Activated naive CD4-positive, alpha-beta T cell treated with anti-CD3 and anti-CD28 coated beads for 36 hours (primary cell): ENCODE data around the gene ALPP. TPM values are rescaled to one million over a fixed set of nuclear protein-coding genes. Genes with fewer than 3 reads are reported as not detected.
A peak's percentile ranks its signal among the peaks of the same experiment; 100 is the strongest.
"Not testable (repeated sequence)": the region's sequence is repeated elsewhere in the genome, so short reads cannot be mapped to it uniquely, and the experiment has no call there.

ENCODE experiments used
- CTCF ChIA-PET: fragments of 350-600 bp; sonication (Branson Sonifier 250); formaldehyde crosslinking; loops from one replicate; lab custom pipeline; 2021; ENCODE audit warnings: antibody characterized with exemption; lab: Charles Lee
- DNase-seq: peaks from one replicate; pipeline ENCODE4 v3.0.0-alpha.2; 2020
- H3K27ac Mint-ChIP-seq: one replicate; pipeline ENCODE4 v1.8.0; 2021; ENCODE audit warnings: mild to moderate bottlenecking, mixed read lengths
- H3K27me3 Mint-ChIP-seq: one replicate; pipeline ENCODE4 v1.8.0; 2021; ENCODE audit warnings: low read depth, mixed read lengths
- H3K36me3 Mint-ChIP-seq: one replicate; pipeline ENCODE4 v1.8.0; 2021; ENCODE audit warnings: low read depth, mixed read lengths
- H3K4me1 Mint-ChIP-seq: one replicate; pipeline ENCODE4 v1.8.0; 2021; ENCODE audit warnings: low read depth, mixed read lengths
- H3K4me3 Mint-ChIP-seq: one replicate; pipeline ENCODE4 v1.8.0; 2021; ENCODE audit warnings: mild to moderate bottlenecking, moderate library complexity, mixed read lengths
- H3K9me3 Mint-ChIP-seq: one replicate; pipeline ENCODE4 v1.8.0; 2021; ENCODE audit warnings: mixed read lengths
- intact Hi-C: fragments of 100-400 bp; cut with micrococcal nuclease; formaldehyde crosslinking; loops from one replicate; pipeline ENCODE4 v1.15.1; 2023
- total RNA-seq, 2 experiments: library from RNA; stranded (reverse); gene quantifications; one replicate each; pipeline ENCODE4 v1.2.3, GENCODE V29; 2021

ALPP gene
- total RNA-seq, 2 experiments from 2014 or later = not detected

DNA sequence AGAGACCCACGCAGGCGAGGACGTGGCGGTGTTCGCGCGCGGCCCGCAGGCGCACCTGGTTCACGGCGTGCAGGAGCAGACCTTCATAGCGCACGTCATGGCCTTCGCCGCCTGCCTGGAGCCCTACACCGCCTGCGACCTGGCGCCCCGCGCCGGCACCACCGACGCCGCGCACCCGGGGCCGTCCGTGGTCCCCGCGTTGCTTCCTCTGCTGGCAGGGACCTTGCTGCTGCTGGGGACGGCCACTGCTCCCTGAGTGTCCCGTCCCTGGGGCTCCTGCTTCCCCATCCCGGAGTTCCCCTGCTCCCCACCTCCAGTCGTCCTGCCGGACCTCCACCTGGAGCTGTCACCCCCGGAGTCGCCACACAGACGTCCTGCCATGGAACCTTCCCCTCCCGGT, 31.1 kb downstream of the ALPP start:
- intact Hi-C loops, DNase-seq, CTCF ChIA-PET, H3K36me3 Mint-ChIP-seq, H3K4me3 Mint-ChIP-seq, H3K9me3 Mint-ChIP-seq, H3K27ac Mint-ChIP-seq: not testable (repeated sequence)
- Mint-ChIP-seq H3K4me1 (peaks cover 13% of the 10 kb centered on the region), H3K27me3 (peaks cover 11% of the 10 kb centered on the region)

DNA sequence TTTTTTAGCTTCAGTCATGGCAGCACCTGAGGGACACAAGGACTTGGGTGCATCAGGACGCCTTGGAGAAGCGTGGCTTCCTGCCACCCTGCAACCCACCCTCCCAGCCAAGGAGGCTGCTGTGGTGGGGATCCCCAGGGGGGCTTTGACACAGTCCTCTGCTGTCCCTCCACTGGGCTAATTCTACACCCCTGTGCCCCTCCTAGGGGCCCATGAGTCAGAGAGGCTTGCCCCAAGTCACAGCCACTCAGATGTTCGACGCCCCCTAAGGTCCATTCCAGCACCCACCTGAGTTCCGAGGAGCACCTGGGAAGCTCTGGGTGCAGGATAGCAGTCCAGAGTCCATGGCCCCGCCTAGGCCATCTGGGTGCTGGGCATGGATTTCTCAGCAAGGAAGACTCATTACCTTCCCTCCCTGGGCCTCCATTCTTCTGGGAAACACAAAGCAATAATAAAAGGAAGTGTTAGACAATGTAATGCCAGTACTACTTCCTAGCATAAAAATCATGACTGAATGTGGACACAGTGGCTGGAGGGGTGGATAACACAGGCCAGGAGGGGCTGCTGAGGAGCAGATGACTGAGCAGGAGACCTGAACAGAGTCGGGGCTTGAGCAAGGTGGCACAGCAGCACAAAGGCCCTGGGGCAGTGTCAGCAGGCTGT, 31.8 kb downstream of the ALPP start:
- H3K9me3 Mint-ChIP-seq = no peaks in the 10 kb centered on the region
- H3K36me3 Mint-ChIP-seq = no peaks in the 10 kb centered on the region
- no peak for DNase-seq
- intact Hi-C loops = no loop called here
- peaks cover 13% of the 10 kb centered on the region for H3K4me1 Mint-ChIP-seq
- CTCF ChIA-PET = no interaction called here
- no peak overlapping the region for H3K4me3 Mint-ChIP-seq
- no peak overlapping the region for H3K27ac Mint-ChIP-seq
- peaks cover 11% of the 10 kb centered on the region for H3K27me3 Mint-ChIP-seq

DNA sequence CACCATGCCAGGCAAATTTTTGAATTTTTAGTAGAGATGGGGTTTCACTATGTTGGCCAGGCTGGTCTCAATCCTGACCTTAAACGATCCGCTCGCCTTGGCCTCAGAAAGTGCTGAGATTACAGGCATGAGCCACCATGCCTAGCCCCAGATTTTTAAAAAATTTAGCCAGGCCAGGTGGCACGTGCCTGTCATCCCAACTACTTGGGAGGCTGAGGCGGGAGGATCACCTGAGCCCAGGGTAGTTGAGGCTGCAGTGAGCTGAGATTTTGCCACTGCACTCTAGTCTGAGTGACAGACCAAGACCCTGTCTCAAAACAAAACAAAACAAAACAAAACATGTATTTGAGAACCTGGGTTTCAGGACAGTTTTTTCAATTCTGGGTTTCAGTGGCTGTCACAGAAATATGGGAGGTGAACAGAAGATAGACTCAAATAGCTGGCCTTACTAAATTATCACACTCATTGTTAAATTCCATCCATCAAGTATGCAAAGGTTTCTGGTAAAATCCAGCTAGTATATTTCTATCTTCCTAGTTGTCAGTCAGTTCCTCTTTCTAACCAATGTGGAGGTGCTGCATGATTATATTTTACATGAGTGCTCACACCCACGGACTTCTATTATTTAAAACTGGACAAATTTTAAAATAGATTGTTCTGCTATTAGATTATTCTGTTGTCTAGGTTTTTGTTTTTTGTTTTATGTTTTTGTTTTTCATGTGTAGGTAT, 33.5 kb downstream of the ALPP start:
- Mint-ChIP-seq H3K27me3 (peaks cover 11% of the 10 kb centered on the region), H3K36me3 (no peaks in the 10 kb centered on the region), H3K9me3 (no peaks in the 10 kb centered on the region), H3K4me1 (peaks cover 13% of the 10 kb centered on the region), H3K27ac (no peak overlapping the region), H3K4me3 (no peak overlapping the region)
- intact Hi-C loops = no loop called here
- CTCF ChIA-PET = no interaction called here
- DNase-seq = no peak

DNA sequence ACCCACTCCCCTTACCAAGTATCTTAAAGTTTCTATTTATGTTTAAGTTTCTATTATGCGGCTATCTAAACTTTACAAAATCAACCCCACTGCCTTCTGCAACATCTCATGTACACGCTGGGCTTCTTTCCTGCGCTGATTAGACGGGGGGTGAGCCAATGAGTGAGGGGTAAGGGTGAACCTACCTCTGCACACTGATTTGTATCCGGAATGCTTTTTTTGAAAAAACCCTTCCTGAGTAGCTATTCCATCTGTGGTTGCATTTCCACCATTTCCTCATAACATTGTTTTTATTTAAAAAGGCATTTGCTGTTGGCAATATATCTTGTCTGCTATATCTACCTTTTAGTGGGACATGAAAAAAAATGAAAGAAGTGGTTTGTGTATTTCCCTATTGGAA, 34.4 kb downstream of the ALPP start:
- Mint-ChIP-seq H3K9me3 (no peaks in the 10 kb centered on the region), H3K36me3 (no peaks in the 10 kb centered on the region), H3K4me3 (no peak overlapping the region), H3K4me1 (peaks cover 13% of the 10 kb centered on the region), H3K27ac (no peak overlapping the region), H3K27me3 (peaks cover 12% of the 10 kb centered on the region)
- CTCF ChIA-PET = interaction anchor here (0.6 kb wide), 1 partner anchor 61 kb away, joined by 3 read pairs; no protein-coding TSS in a partner anchor
- DNase-seq = no peak
- intact Hi-C loops = no loop called here

DNA sequence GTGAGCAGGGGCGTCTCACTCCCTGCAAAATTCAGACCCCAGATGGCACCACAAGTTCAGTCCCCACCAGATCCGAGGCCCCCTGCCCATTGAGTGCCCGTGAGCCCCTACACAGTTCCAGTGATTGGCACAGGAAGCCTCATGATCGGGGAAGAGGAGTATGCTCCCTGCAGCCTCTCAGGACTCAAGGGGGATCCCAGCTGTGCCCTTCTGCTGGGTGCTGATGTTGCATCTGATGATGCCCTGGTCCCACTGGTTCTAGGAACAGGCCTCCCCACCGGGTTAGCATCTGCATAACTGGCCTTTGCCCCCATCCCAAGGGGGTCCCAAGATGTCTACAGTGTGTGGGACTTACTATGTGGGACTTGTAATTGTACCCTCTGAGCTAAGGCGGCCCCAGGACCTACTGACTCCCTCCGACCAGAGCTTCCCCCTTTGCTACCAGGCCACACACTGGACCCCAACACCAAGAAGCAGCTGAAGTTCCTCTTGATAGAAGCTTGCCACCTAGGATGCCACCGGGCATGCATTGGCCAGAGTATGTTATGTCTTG, 36.7 kb downstream of the ALPP start:
- intact Hi-C loops = no loop called here
- DNase-seq = no peak
- Mint-ChIP-seq H3K4me3 (no peak overlapping the region), H3K9me3 (no peaks in the 10 kb centered on the region), H3K27ac (no peak overlapping the region), H3K36me3 (no peaks in the 10 kb centered on the region), H3K27me3 (peaks cover 26% of the 10 kb centered on the region), H3K4me1 (peaks cover 24% of the 10 kb centered on the region)
- CTCF ChIA-PET = interaction anchor here (0.5 kb wide), 1 partner anchor 516 kb away, joined by 3 read pairs; no protein-coding TSS in a partner anchor

DNA sequence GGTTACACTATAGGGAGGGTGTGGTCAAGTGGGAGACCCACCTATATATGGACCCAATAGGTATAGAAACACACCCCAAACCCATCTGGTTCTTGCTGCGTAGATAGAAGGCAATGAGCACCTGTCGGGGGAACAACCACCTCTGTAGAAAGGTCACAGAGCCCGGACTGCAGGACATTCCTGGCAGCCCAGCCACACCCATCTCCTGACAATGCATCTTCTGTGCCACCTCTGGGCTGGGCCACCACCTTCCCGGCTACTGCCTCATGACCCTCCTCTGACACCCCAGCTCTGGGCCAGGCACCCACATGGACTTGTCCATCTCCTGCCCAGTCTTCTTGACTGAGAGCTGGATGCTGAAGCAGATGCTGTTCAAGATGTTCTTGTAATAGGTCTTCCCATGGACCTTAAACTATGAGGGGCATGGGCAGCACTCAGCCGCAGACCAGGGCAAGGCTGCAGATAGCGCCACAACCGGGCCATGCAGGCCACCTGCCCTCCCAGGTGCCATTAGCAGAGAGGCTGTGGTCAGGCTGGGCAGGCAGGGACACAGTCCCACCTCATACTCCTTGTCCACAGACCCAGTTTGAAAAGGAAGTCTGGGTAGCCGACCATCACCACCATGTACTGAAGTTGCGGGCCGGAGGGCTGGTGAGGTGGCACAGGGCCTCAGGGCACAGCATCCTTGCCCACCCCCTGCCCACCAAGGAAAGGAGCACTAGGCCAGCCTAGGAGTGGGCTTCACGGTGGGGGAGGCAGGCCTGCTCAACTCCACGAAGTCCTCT, 37.4 kb downstream of the ALPP start:
- H3K4me3 Mint-ChIP-seq = no peak overlapping the region
- CTCF ChIA-PET = interaction anchor here (0.5 kb wide), 1 partner anchor 517 kb away, joined by 3 read pairs; no protein-coding TSS in a partner anchor
- no peak for DNase-seq
- no peak overlapping the region for H3K27ac Mint-ChIP-seq
- H3K4me1 Mint-ChIP-seq = peaks cover 28% of the 10 kb centered on the region
- no peaks in the 10 kb centered on the region for H3K36me3 Mint-ChIP-seq
- intact Hi-C loops = no loop called here
- H3K27me3 Mint-ChIP-seq = peaks cover 27% of the 10 kb centered on the region
- H3K9me3 Mint-ChIP-seq = no peaks in the 10 kb centered on the region

DNA sequence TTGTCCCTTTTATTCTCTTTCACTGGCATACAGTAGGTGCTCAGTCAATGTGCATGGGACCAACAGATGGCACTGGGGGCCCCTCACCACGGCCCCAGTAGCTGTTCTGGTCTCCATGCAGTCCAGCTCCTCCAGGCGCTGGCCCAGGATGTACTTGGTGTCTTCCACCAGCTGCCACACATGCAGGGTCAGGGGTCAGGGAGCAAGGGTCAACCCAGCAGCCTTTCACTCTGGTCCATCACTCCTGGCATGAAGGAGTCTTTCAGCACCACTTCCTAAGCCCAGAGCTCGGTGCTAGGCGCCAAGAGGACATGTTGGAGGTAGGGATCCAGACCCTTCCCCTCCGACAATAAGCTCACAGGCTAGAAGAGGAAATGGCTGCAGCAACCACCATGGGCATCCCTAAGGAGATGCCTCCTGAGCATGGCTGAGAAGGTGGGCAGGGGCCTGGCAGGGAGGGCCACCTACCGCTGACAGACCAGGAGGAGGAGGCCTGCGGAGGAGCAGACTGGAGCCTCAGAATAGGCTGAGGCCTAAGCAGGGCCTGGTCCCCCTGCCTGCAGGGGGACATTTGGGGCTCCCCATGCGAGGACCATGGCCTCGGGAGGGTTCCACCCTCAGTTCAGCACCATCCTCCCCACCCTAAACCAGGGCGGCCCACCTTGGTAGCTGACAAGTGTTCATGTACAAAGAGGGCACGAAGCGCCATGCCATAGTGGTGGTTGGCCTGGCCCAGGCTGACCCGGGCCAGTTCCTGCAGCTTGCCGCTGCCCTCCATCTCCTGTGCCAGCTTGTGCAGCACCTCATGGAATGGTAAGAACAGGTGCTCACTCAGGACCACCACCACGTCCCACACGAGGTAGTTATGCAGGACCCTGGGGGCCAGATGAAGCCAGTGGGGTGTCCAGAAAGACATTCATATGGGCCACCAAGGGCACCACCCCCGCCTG, 38.2 kb downstream of the ALPP start:
- Mint-ChIP-seq H3K4me1 (peaks cover 28% of the 10 kb centered on the region), H3K27me3 (peaks cover 34% of the 10 kb centered on the region), H3K36me3 (no peaks in the 10 kb centered on the region), H3K27ac (no peak overlapping the region), H3K4me3 (no peak overlapping the region), H3K9me3 (peaks cover under 1% of the 10 kb centered on the region)
- intact Hi-C loops = no loop called here
- CTCF ChIA-PET = no interaction called here
- no peak for DNase-seq

DNA sequence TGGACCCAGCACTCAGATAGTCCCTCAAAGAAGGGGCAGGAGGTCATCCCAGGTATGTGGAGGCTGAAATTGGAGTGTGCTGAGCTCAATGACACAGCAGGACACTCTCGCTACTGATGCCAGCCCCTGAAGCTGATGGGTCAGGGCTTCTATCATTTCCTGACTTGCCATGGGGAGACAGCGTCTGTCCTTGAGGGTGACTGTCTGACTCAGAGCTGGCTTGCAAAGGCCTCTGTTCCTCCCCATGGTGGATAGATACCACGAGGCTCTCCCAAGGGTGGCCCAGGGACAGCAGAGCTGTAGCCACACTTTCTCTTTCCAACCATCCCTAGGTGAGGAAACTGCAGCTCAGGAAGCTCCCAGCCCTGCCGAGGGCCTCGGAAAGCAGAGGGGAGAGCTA, 38.9 kb downstream of the ALPP start:
- Mint-ChIP-seq H3K4me1 (peaks cover 26% of the 10 kb centered on the region), H3K9me3 (peaks cover 6% of the 10 kb centered on the region), H3K36me3 (no peaks in the 10 kb centered on the region), H3K27me3 (peaks cover 41% of the 10 kb centered on the region), H3K27ac (no peak overlapping the region), H3K4me3 (no peak overlapping the region)
- no peak for DNase-seq
- CTCF ChIA-PET = no interaction called here
- intact Hi-C loops = no loop called here

DNA sequence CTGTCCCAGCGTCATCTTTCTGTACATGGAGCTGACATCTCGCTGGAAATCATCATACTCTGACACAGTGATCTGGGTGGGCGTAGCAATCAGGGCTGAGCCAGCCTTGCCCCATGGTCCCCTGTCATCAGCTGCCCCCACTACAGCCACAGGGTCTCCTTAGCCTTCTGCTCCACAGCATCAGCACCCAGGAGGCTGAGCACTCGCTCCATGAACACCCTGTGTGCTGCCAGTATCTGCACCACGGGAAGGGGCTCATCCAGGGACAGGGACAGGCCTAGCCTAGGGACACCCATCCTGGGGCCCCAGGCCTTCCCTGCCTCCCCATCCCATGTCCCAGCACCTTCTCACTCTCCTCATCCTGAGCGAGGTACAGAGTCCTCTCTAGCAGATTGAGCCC, 39.5 kb downstream of the ALPP start:
- H3K27ac Mint-ChIP-seq = no peak overlapping the region
- peaks cover 9% of the 10 kb centered on the region for H3K9me3 Mint-ChIP-seq
- H3K27me3 Mint-ChIP-seq = peaks cover 44% of the 10 kb centered on the region
- peaks cover 21% of the 10 kb centered on the region for H3K4me1 Mint-ChIP-seq
- CTCF ChIA-PET = no interaction called here
- H3K36me3 Mint-ChIP-seq = no peaks in the 10 kb centered on the region
- DNase-seq = no peak
- intact Hi-C loops = no loop called here
- H3K4me3 Mint-ChIP-seq = peak overlapping the region; percentile 7

DNA sequence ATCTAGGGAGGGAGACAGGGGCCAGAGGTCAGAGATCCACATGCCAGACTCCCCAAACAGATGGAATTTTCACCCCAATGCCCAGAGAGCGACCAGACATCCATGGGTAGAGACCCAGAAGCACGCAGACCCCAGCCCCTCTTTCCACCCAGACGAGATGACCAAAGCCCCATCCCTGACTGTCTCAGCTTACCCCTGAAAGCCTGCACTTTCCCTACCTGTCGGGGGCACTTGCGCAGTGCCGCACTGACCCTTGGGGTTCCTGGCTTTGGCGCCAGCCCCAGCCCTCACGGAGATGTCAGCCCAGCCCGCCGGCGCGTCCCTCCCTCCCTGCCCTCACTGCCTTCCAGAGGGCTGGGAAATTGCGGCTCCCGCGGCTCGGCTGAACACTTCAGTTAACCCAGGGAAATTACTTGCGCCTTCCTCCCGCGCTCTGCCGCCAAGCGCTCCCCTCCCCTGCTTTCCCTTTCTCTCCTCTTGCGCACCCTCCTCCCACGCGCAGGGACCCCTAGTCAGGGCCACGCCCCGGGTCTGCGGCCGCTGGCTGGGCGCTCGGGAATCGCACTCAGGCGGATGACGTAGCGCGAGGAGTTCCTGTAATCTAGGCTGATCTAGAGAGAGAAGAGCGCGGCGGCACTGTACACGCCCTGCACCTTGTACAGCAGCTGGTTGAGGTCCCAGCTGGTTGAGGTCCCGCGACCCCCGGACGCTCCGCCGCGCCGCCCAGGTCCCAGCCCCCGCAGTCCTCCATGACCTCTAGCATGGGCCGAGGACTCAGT, 40.1 kb downstream of the ALPP start:
- intact Hi-C loops = no loop called here
- CTCF ChIA-PET = interaction anchor here (0.6 kb wide), 1 partner anchor 44 kb away, joined by 4 read pairs; no protein-coding TSS in a partner anchor
- H3K27ac Mint-ChIP-seq = no peak overlapping the region
- H3K4me3 Mint-ChIP-seq = peak overlapping the region; percentile 46
- peak; percentile 43 for DNase-seq
- H3K27me3 Mint-ChIP-seq = peaks cover 38% of the 10 kb centered on the region
- peaks cover 9% of the 10 kb centered on the region for H3K9me3 Mint-ChIP-seq
- H3K36me3 Mint-ChIP-seq = no peaks in the 10 kb centered on the region
- H3K4me1 Mint-ChIP-seq = peaks cover 15% of the 10 kb centered on the region
